SIG-M5 (cell line): Measurements from ENCODE around the gene C20orf141.
"Not testable (repeated sequence)": the region's sequence is repeated elsewhere in the genome, so short reads cannot be mapped to it uniquely, and the experiment has no call there.

Experiments used
- DNase-seq: peaks from one replicate; lab custom pipeline; 2025; lab: John Stamatoyannopoulos, UW

C20orf141 gene, protein sequence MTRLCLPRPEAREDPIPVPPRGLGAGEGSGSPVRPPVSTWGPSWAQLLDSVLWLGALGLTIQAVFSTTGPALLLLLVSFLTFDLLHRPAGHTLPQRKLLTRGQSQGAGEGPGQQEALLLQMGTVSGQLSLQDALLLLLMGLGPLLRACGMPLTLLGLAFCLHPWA

GRCh38 chr20:2814587-2815051, at the start of gene C20orf141:
Gene C20orf141 (plus strand): TSS chr20:2814987. CDS start chr20:2815185, 198 bp downstream.
- no peak for DNase-seq

GRCh38 chr20:2767768-2768631, 46.8 kb upstream of the C20orf141 start:
- DNase-seq, result no peak

DNA sequence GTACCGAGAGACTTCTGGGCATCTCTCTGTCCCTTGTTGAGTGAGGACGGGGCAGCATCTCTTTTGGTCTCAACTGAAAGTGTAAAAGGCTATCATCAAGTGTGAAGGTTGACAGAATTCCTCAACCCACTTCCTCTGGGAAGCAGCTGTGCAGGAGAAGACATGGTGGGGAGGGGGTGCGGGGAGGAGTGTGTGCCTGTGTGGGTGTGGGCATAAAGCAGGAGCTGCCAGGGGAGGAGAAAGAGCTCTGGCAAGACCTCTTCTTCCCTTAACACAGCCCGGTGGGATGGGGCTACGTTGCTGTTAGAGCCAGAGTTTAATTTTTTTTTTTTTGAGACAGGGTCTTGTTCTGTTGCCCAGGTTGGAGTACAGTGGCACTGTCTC, 46.2 kb upstream of the C20orf141 start:
- no peak for DNase-seq

GRCh38 chr20:2770091-2770490, 44.7 kb upstream of the C20orf141 start:
- not testable (repeated sequence) for DNase-seq

GRCh38 chr20:2771631-2772080, 43.1 kb upstream of the C20orf141 start:
- no peak for DNase-seq

DNA sequence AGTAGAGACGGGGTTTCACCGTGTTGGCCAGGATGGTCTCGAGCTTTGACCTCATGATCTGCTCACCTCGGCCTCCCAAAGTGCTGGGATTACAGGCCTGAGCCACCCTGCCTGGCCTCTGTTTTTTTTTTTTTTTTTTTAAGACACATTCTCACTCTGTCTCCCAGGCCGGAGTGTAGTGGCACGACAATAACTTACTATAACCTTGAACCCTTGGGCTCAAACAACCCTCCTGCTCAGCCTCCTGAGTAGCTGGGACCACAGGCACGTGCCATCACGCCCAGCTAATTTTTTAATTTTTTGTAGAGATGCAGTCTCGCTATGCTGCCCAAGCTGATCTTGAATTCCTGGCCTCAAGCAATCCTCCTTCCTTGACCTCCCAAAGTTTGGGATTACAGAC, 41.0 kb upstream of the C20orf141 start:
- DNase-seq, result no peak

- DNase-seq, result no peak
Measured at GRCh38 chr20:2775139-2775538, 39.6 kb upstream of the C20orf141 start.

DNA sequence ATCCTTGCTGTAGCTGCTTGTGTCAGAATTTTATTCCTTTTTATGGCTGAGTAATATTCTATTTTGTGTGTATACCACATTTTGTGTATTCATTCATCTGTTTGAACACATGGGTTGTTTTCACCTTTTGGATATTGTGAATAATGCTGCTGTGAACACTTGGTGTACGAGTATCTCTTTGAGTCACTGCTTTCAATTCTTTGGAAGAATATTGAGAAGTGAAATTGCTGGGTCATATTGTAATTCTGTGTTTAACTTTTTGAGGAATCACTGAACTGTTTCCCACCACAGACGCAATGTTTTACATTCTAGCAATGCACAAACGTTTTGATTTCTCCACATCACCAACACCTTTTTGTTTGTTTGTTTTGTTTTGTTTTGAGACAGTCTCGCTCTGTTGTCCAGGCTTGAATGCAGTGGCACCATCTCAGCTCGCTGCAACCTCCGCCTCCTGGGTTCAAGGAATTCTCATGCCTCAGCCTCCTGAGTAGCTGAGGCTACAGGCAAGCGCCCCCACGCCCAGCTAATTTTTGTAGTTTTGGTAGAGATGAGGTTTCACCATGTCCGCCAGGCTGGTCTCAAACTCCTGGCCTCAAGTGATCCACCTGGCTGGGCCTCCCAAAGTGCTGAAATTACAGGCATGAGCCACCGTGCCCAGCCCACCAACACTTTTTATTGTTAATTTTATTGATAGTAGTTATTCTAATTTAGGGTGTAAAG, 36.0 kb upstream of the C20orf141 start:
- DNase-seq, result no peak

- no peak for DNase-seq
Measured at GRCh38 chr20:2780948-2781347, 33.8 kb upstream of the C20orf141 start.

DNA sequence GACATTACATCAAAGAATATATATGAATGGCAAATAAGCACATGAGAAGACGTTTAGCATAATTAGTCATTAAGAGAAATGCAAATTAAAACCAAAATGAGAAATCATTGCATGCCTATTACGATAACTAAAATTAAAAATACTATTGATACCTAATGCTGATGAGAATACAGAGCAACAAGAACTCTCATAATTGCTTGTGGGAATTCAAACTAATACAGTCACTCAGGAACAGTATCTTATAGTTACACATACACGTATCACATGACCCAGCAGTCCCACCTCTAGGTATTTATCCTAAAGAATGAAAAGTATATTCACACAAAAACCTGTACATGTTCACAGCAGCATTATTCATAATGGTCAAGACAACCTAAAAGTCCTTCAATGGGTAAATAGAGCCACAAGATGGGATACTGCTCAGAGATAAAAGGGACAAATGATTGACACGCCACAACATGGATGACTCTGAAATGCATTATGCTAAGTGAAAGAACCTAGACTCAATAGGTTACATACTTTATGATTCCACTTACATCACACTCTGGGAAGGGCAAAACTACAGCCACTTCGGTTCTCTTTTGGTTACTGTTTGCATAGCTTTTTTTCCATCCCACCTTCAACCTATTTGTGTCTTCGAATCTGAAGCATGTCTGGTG, 30.8 kb upstream of the C20orf141 start:
- DNase-seq, result no peak

- no peak for DNase-seq
Measured at GRCh38 chr20:2793471-2793870, 21.3 kb upstream of the C20orf141 start.

GRCh38 chr20:2794202-2794748, 20.5 kb upstream of the C20orf141 start:
- DNase-seq, result no peak

- DNase-seq, result no peak
Measured at GRCh38 chr20:2794866-2795447, 19.8 kb upstream of the C20orf141 start.

DNA sequence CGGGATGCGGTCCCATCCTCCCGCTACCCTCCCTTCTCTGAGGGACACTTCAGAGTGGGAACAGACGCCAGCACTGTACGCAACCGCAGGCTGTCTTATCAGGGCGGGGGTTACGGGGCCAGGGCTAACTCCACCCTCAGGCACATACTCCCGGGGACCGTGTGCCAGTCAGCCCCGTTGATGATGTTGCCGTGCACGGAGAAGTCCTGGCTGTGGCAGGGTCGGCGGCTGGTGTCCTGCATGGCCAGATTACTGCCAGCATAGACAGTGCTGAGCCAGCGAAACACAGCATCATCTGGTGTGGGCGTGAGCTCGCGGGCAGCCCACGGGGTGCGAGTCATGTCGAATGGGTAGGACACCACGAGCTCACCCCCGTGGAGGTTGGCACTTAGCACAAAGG, 19.3 kb upstream of the C20orf141 start:
- no peak for DNase-seq

DNA sequence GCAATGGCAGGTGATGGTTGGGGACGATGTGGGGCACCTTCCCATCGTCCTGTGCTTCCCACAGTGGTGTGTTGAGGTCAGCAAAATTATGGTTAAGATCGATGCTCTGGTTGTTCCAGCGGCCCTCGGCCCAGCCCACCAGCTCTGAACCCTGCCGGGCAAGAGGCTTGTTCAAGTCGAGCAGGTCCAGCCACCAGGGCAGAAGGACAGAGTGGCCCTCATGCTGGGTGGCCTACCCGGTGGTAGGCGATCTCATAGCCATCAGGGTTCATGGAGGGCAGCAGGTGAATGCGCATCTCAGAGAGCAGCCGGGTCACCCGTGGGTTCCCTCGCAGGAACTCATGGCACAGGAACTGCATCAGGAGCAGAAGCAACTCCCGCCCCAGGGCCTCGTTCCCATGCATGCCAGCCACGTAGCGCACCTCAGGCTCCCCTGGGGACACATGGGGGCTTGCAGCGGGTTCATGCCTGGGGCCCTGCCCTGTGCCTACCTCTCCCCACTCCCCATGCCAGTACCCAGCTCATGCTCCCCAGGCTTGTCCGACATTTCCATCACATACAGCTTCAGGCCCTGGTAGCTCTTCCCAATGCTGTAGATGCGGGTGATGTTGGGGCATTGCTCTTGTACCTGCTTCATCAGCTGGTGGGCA, 18.7 kb upstream of the C20orf141 start:
- no peak for DNase-seq

- no peak for DNase-seq
Measured at GRCh38 chr20:2797136-2797983, 17.4 kb upstream of the C20orf141 start.

- no peak for DNase-seq
Measured at GRCh38 chr20:2798095-2798805, 16.5 kb upstream of the C20orf141 start.

DNA sequence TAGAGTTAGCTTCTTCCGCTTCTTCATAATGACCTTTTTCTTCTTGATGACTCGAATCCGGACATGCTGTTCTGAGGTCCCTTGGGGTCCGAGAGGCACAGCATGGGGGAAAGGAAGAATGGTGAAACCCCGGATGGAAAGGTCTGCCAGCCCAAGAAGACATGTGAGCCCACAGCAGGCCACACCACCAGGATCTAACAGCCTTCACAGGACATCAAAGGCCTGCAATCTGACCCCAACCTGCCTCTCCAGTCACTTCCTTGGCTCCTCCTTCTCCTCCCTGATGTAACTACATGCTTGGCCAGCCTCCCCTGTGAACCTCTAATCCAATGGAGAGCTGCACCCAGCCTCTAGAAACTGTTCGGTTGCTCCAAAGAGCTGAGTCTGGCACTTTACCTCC, 16.0 kb upstream of the C20orf141 start:
- DNase-seq, result no peak

GRCh38 chr20:2799271-2799670, 15.5 kb upstream of the C20orf141 start:
- no peak for DNase-seq
